DND-41 (cell line): ENCODE data around the gene TBX6.

Experiments
- CTCF ChIP-seq: IDR thresholded peaks from 2 replicates; pipeline ENCODE4 v1.5.1; 2012; ENCODE audit warnings: borderline replicate concordance, low read length, moderate library complexity, mild to moderate bottlenecking; ENCODE audit not compliant: poor library complexity, severe bottlenecking; ENCODE audit errors: extremely low read depth
- EZH2 ChIP-seq: IDR thresholded peaks from 3 replicates; pipeline ENCODE4 v1.6.1; 2012; ENCODE audit warnings: borderline replicate concordance, low read depth, mild to moderate bottlenecking, moderate library complexity, low read length, inconsistent platforms; ENCODE audit not compliant: severe bottlenecking

GRCh38 chr16:30066761-30067583, 24.8 kb downstream of the TBX6 start:
- no peak for TF ChIP-seq CTCF
- no peak for TF ChIP-seq EZH2
